Lower leg skin (tissue), 3 donors: ENCODE measurements around the gene MPZL1.

ENCODE experiments used
- CTCF ChIP-seq, 3 donors: fragments of 450-650 bp; IDR thresholded peaks; one replicate each; pipeline ENCODE4 v1.5.1; 2016; ENCODE audit warnings: antibody characterized with exemption in 3 of 3, mild to moderate bottlenecking in 3 of 3, moderate library complexity in 2 of 3
- POLR2A ChIP-seq, 2 donors: fragments of 450-650 bp; IDR thresholded peaks; one replicate each; pipeline ENCODE4 v1.6.1; 2016 to 2017; ENCODE audit warnings: antibody characterized with exemption in 2 of 2, mild to moderate bottlenecking in 1 of 2, moderate library complexity in 1 of 2

DNA sequence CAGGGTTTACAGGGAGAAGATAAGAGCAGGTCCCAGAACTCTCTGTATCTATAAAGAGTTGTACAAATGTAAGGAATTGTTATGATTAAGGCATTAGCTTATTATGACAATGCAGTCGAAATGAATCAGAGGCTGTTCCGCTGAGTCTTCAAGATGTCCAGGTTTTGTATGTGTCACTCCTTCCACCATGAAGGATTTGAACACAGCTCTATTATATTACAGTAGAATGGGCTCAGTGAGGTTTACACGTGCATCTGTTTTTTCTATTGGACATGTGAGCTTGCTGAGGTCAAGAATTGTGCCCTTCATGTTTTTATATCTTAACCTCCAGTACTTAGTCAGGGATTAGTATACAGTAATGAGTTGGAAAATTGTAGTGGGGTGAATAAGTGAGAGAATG lies 86.3 kb downstream of the MPZL1 start:
- TF ChIP-seq POLR2A (IDR thresholded peaks at IDR 0.05) (no peak), CTCF (IDR thresholded peaks at IDR 0.05) (no peak)
